Measurements from ENCODE around the gene PSTPIP1.
A peak's percentile ranks its signal among the peaks of the same experiment; 100 is the strongest.

DNA sequence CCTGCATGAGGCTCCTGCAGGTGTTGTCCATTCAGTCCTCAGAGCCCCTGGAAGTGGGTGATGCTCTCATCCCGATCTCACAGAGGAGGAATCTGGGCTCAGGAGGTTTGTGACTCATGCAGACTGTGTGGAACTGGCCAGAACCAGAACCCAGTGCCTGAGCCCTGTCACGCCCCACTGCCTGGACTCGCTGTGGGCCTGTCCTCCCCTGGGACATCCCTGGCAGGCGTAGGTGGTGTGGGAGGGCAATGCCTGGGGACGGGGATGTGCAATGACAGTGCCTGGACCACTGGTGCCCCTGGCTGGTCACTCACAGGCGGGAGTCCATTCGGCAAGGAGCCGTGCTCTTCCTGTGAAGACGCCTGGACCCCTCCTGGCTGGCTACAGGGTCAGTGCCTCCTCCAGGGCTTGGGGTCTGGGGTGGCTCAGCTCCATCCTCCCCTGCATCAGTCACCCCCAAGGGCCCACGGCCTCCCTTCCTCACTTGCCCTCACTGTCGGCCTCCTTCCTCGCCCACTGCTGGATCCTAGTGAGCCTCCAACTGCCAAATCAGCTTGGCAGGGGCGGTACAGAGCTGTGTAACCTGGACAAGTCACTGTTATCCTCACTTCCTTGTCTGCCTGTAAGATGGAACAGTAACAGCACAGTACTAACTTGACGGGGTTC, 14.9 kb downstream of the PSTPIP1 start:
- TF ChIP-seq POLR2A (IDR thresholded peaks at IDR 0.05) (no peak), POLR2AphosphoS5 (IDR thresholded peaks at IDR 0.05) (peak in 1 of 3 donors; percentile 23)
- TF ChIP-seq, protein P1, sequence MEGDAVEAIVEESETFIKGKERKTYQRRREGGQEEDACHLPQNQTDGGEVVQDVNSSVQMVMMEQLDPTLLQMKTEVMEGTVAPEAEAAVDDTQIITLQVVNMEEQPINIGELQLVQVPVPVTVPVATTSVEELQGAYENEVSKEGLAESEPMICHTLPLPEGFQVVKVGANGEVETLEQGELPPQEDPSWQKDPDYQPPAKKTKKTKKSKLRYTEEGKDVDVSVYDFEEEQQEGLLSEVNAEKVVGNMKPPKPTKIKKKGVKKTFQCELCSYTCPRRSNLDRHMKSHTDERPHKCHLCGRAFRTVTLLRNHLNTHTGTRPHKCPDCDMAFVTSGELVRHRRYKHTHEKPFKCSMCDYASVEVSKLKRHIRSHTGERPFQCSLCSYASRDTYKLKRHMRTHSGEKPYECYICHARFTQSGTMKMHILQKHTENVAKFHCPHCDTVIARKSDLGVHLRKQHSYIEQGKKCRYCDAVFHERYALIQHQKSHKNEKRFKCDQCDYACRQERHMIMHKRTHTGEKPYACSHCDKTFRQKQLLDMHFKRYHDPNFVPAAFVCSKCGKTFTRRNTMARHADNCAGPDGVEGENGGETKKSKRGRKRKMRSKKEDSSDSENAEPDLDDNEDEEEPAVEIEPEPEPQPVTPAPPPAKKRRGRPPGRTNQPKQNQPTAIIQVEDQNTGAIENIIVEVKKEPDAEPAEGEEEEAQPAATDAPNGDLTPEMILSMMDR (IDR thresholded peaks at IDR 0.05 in 8 of 11, conservative IDR thresholded peaks at IDR 0.05 in 3 of 11), result no peak

Data from spleen (tissue), 7 donors.